K562 (cell line): ENCODE measurements around the gene GAS2L2. TPM values are rescaled to one million over a fixed set of nuclear protein-coding genes. Genes with fewer than 3 reads are reported as not detected.

ENCODE experiments used
- ATF7 ChIP-seq: fragments of 450-650 bp; IDR thresholded peaks from 2 replicates; pipeline ENCODE4 v1.7.1; 2014; ENCODE audit warnings: mild to moderate bottlenecking, moderate library complexity
- CC2D1A ChIP-seq: fragments of 450-650 bp; IDR thresholded peaks from 2 replicates; pipeline ENCODE4 v1.6.1; 2017; ENCODE audit warnings: mild to moderate bottlenecking
- CHCHD3 ChIP-seq: fragments of 250-450 bp; sonication (Bioruptor Pico); IDR thresholded peaks from 2 replicates; pipeline ENCODE4 v2.1.2; 2022; ENCODE audit warnings: mild to moderate bottlenecking
- CREM ChIP-seq: IDR thresholded peaks from 2 replicates; pipeline ENCODE4 v1.6.1; 2014; ENCODE audit warnings: antibody characterized with exemption, low read depth
- HDAC1 ChIP-seq, 2 experiments: fragments of 450-650 bp; IDR thresholded peaks; 2 replicates each; pipeline ENCODE4 v1.6.1; 2016 to 2017; ENCODE audit warnings: inconsistent platforms in 1 of 2, mild to moderate bottlenecking in 1 of 2, moderate library complexity in 1 of 2
- HMG20B ChIP-seq: fragments of 250-450 bp; sonication (Bioruptor Pico); IDR thresholded peaks from 2 replicates; pipeline ENCODE4 v1.5.0; 2021; ENCODE audit warnings: mild to moderate bottlenecking
- HNRNPK ChIP-seq: fragments of 200-400 bp; formaldehyde crosslinking; IDR thresholded peaks from one replicate; pipeline ENCODE4 v1.6.1; 2018; ENCODE audit warnings: mild to moderate bottlenecking, low read depth, low read length; ENCODE audit not compliant: poor library complexity, severe bottlenecking
- HNRNPL ChIP-seq: fragments of 200-400 bp; formaldehyde crosslinking; IDR thresholded peaks from 2 replicates; pipeline ENCODE4 v1.6.1; 2017; ENCODE audit warnings: low read depth, mild to moderate bottlenecking, low read length
- HSF4 ChIP-seq: fragments of 250-450 bp; sonication (Bioruptor Pico); IDR thresholded peaks from 2 replicates; pipeline ENCODE4 v2.1.2; 2022; ENCODE audit warnings: mild to moderate bottlenecking, moderate library complexity, borderline replicate concordance
- MAFF ChIP-seq: IDR thresholded peaks from 2 replicates; pipeline ENCODE4 v1.6.1; 2012; ENCODE audit warnings: low read length, improper control_type of control experiment
- MCM7 ChIP-seq, 2 experiments: fragments of 450-650 bp; IDR thresholded peaks; 2 replicates each; pipeline ENCODE4 v1.6.1; 2016 to 2018
- MTA3 ChIP-seq: fragments of 450-650 bp; formaldehyde crosslinking; IDR thresholded peaks from 2 replicates; pipeline ENCODE4 v1.6.1; 2017; ENCODE audit warnings: mild to moderate bottlenecking, borderline replicate concordance
- RB1 ChIP-seq: fragments of 450-650 bp; IDR thresholded peaks from 2 replicates; pipeline ENCODE4 v1.6.1; 2017; ENCODE audit warnings: low read depth, mild to moderate bottlenecking
- RCOR1 ChIP-seq, 2 experiments: IDR thresholded peaks; 2 replicates each; pipeline ENCODE4 v1.6.1; 2012; ENCODE audit warnings: low read depth in 2 of 2, low read length in 2 of 2, borderline replicate concordance in 1 of 2, improper control_type of control experiment in 1 of 2
- TCF7L2 ChIP-seq: fragments of 150-350 bp; IDR thresholded peaks from 2 replicates; pipeline ENCODE4 v1.6.1; 2016; ENCODE audit warnings: low read depth, mild to moderate bottlenecking, low read length, moderate library complexity
- ZEB2 ChIP-seq: fragments of 450-650 bp; IDR thresholded peaks from 2 replicates; pipeline ENCODE4 v1.6.1; 2016
- ZNF140 ChIP-seq: fragments of 250-450 bp; sonication (Bioruptor Pico); IDR thresholded peaks from 2 replicates; pipeline ENCODE4 v1.8.0; 2021; ENCODE audit warnings: moderate library complexity, mild to moderate bottlenecking, inconsistent platforms
- ZNF224 ChIP-seq: sonication (generic); formaldehyde crosslinking; IDR thresholded peaks from 2 replicates; pipeline ENCODE4 v1.8.0; 2022; ENCODE audit warnings: mild to moderate bottlenecking, missing genetic modification reagents
- ZNF384 ChIP-seq: IDR thresholded peaks from 2 replicates; pipeline ENCODE4 v1.6.1; 2012; ENCODE audit warnings: low read depth, low read length, improper control_type of control experiment
- polyA plus RNA-seq, 8 experiments: library from polyadenylated mRNA; depleted of rRNA in 4 of 8; stranded (reverse) in 5 of 8; unstranded in 3 of 8; fragments of >200 nt; fragmentation: Nextera tagmentation in 2 of 8; fragmentation: Illumina TruSeq in 1 of 8; extraction: Ambion mirVana in 2 of 8; extraction: Trizol in 1 of 8; gene quantifications; 2 replicates each; pipeline versions ENCODE4 v1.2.1 to v1.2.3, GENCODE V29; 2011 to 2014; ENCODE audit warnings: inconsistent platforms in 1 of 8, missing spikeins in 1 of 8
- total RNA-seq, 7 experiments: library from RNA; depleted of rRNA in 6 of 7; stranded (reverse); fragments of >200 nt in 6 of 7; fragmentation: Illumina TruSeq in 2 of 7; extraction: Trizol in 2 of 7; gene quantifications; 2 replicates each; pipeline versions ENCODE4 v1.2.1 to v1.2.3, GENCODE V29; 2011 to 2021; ENCODE audit warnings: low replicate concordance in 1 of 7
- TF ChIP-seq, protein P1 (sequence below): fragments of 450-650 bp; IDR thresholded peaks from 2 replicates; pipeline ENCODE4 v1.6.1; 2018; ENCODE audit not compliant: partially characterized antibody
- TF ChIP-seq, protein P2 (sequence below): fragments of 250-450 bp; sonication (Bioruptor Pico); IDR thresholded peaks from 2 replicates; pipeline ENCODE4 v1.4.0; 2020

Gene GAS2L2
- total and polyA plus RNA-seq, 9 of the 15 experiments (the other 6 are each of a cell fraction or from before 2014, with no cell fraction given), result not detected

- TF ChIP-seq, protein P1, sequence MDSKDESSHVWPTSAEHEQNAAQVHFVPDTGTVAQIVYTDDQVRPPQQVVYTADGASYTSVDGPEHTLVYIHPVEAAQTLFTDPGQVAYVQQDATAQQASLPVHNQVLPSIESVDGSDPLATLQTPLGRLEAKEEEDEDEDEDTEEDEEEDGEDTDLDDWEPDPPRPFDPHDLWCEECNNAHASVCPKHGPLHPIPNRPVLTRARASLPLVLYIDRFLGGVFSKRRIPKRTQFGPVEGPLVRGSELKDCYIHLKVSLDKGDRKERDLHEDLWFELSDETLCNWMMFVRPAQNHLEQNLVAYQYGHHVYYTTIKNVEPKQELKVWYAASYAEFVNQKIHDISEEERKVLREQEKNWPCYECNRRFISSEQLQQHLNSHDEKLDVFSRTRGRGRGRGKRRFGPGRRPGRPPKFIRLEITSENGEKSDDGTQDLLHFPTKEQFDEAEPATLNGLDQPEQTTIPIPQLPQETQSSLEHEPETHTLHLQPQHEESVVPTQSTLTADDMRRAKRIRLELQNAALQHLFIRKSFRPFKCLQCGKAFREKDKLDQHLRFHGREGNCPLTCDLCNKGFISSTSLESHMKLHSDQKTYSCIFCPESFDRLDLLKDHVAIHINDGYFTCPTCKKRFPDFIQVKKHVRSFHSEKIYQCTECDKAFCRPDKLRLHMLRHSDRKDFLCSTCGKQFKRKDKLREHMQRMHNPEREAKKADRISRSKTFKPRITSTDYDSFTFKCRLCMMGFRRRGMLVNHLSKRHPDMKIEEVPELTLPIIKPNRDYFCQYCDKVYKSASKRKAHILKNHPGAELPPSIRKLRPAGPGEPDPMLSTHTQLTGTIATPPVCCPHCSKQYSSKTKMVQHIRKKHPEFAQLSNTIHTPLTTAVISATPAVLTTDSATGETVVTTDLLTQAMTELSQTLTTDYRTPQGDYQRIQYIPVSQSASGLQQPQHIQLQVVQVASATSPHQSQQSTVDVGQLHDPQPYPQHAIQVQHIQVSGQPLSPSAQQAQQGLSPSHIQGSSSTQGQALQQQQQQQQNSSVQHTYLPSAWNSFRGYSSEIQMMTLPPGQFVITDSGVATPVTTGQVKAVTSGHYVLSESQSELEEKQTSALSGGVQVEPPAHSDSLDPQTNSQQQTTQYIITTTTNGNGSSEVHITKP, result peak; percentile 77
- peak in 1 of 2 experiments; percentile 44; a peak in 1 of 4 replicates for TF ChIP-seq HDAC1 (IDR thresholded peaks at IDR 0.05)
- peak in 1 of 2 experiments; percentile 13; a peak in 2 of 4 replicates for TF ChIP-seq RCOR1 (IDR thresholded peaks at IDR 0.05; ENCODE audit: borderline replicate concordance in 1 of 2, low read depth in 2 of 2, low read length in 2 of 2)
- TF ChIP-seq ZNF224, result no peak
- no peak for TF ChIP-seq HMG20B (CRISPR knock-in tag)
- 0 out of 2 replicates have a peak, but pooled peaks have one; percentile 30 for TF ChIP-seq TCF7L2
- TF ChIP-seq ZNF384, result peak; percentile 68; the same call in 1 of the 2 replicates
- TF ChIP-seq ZNF140, result no peak
- TF ChIP-seq ATF7, result peak; percentile 65; the same call in 1 of the 2 replicates
- TF ChIP-seq HNRNPL, result peak; percentile 94
- no peak for TF ChIP-seq HSF4
- TF ChIP-seq CHCHD3, result no peak
- no peak for TF ChIP-seq MCM7 (IDR thresholded peaks at IDR 0.05)
- TF ChIP-seq MAFF, result no peak
- TF ChIP-seq RB1, result peak; percentile 93
- no peak for TF ChIP-seq CC2D1A
- no peak for TF ChIP-seq HNRNPK
- peak; percentile 80; the same call in 1 of the 2 replicates for TF ChIP-seq MTA3
- TF ChIP-seq, protein P2, sequence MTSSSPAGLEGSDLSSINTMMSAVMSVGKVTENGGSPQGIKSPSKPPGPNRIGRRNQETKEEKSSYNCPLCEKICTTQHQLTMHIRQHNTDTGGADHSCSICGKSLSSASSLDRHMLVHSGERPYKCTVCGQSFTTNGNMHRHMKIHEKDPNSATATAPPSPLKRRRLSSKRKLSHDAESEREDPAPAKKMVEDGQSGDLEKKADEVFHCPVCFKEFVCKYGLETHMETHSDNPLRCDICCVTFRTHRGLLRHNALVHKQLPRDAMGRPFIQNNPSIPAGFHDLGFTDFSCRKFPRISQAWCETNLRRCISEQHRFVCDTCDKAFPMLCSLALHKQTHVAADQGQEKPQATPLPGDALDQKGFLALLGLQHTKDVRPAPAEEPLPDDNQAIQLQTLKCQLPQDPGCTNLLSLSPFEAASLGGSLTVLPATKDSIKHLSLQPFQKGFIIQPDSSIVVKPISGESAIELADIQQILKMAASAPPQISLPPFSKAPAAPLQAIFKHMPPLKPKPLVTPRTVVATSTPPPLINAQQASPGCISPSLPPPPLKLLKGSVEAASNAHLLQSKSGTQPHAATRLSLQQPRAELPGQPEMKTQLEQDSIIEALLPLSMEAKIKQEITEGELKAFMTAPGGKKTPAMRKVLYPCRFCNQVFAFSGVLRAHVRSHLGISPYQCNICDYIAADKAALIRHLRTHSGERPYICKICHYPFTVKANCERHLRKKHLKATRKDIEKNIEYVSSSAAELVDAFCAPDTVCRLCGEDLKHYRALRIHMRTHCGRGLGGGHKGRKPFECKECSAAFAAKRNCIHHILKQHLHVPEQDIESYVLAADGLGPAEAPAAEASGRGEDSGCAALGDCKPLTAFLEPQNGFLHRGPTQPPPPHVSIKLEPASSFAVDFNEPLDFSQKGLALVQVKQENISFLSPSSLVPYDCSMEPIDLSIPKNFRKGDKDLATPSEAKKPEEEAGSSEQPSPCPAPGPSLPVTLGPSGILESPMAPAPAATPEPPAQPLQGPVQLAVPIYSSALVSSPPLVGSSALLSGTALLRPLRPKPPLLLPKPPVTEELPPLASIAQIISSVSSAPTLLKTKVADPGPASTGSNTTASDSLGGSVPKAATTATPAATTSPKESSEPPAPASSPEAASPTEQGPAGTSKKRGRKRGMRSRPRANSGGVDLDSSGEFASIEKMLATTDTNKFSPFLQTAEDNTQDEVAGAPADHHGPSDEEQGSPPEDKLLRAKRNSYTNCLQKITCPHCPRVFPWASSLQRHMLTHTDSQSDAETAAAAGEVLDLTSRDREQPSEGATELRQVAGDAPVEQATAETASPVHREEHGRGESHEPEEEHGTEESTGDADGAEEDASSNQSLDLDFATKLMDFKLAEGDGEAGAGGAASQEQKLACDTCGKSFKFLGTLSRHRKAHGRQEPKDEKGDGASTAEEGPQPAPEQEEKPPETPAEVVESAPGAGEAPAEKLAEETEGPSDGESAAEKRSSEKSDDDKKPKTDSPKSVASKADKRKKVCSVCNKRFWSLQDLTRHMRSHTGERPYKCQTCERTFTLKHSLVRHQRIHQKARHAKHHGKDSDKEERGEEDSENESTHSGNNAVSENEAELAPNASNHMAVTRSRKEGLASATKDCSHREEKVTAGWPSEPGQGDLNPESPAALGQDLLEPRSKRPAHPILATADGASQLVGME (CRISPR knock-in tag), result no peak
- TF ChIP-seq ZEB2, result no peak
- peak; percentile 51 for TF ChIP-seq CREM
Observed at GRCh38 chr17:35764123-35764991, 11.3 kb upstream of the GAS2L2 start (continued).
